Epithelial cell of esophagus (primary cell): Measurements from ENCODE around the gene PLS1.
"Not testable (repeated sequence)": the region's sequence is repeated elsewhere in the genome, so short reads cannot be mapped to it uniquely, and the experiment has no call there.

Source experiments
- DNase-seq: peaks from one replicate; pipeline ENCODE4 v3.0.0; 2010; ENCODE audit warnings: low read depth
- H3K4me3 ChIP-seq: 2 replicates; pipeline ENCODE4 v1.5.1; 2011; ENCODE audit warnings: mild to moderate bottlenecking, low read length, control low read depth
- TF ChIP-seq, protein P1 (sequence below): IDR thresholded peaks from 2 replicates; pipeline ENCODE4 v1.5.1; 2011; ENCODE audit warnings: low read depth, mild to moderate bottlenecking, low read length, control low read depth, inconsistent platforms; ENCODE audit not compliant: insufficient read depth; ENCODE audit errors: missing control alignments

Gene PLS1

DNA sequence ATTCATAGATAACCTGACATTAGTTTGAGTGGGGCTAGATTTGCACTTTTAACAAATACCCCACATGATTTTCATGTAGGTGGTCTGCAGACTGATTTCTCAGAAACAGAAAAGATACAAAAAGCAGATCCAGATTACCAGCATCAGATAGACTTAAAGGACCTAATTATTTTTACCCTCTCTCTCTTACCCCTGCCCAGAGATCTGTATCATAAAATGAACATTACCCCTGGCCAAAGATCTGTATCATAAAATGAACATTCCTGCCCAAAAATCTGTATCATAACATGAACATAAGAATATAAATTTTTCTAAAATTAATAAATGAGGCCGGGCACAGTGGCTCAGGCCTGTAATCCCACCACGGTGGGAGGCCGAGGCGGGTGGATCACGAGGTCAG lies 113.0 kb downstream of the PLS1 start:
- no peak overlapping the region for H3K4me3 ChIP-seq
- TF ChIP-seq, protein P1, sequence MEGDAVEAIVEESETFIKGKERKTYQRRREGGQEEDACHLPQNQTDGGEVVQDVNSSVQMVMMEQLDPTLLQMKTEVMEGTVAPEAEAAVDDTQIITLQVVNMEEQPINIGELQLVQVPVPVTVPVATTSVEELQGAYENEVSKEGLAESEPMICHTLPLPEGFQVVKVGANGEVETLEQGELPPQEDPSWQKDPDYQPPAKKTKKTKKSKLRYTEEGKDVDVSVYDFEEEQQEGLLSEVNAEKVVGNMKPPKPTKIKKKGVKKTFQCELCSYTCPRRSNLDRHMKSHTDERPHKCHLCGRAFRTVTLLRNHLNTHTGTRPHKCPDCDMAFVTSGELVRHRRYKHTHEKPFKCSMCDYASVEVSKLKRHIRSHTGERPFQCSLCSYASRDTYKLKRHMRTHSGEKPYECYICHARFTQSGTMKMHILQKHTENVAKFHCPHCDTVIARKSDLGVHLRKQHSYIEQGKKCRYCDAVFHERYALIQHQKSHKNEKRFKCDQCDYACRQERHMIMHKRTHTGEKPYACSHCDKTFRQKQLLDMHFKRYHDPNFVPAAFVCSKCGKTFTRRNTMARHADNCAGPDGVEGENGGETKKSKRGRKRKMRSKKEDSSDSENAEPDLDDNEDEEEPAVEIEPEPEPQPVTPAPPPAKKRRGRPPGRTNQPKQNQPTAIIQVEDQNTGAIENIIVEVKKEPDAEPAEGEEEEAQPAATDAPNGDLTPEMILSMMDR = no peak
- DNase-seq = no peak

DNA sequence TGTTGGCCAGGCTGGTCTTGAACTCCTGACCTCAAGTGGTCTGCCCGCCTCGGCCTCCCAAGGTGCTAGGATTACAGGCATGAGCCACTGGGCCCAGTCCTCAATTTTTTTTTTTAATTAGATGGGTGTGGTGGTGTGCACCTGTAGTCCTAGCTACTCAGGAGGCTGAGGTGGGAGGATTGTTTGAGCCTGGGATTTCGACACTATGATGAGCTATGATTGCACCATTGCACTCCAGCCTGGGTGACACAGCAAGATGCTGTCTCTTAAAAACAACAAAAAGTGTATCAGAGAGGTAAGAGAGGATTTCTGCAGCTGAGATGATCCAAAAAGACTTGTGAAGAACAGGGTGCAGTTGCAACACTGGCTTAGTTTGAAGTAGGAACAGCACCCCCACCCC lies 118.7 kb downstream of the PLS1 start:
- not testable (repeated sequence) for H3K4me3 ChIP-seq, DNase-seq

DNA sequence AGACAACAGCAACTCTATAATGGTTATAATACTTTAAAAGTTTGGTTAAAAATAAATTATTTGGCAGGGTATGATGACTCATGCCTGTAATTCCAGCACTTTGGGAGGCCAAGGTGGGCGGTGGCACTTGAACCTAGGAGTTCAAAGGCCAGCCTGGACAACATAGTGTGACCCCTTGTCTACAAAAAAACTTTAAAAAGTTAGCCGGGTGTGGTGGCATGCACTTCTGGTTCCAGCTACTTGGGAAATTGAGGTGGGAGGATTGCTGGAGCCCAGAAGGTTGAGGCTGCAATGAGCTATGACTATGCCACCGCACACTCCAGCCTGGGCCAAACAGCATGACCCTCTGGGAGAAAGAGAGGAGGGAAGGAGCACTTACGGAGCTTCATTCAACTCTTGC lies 119.9 kb downstream of the PLS1 start:
- no peak for DNase-seq
- no peak overlapping the region for H3K4me3 ChIP-seq
- TF ChIP-seq, protein P1 = no peak

DNA sequence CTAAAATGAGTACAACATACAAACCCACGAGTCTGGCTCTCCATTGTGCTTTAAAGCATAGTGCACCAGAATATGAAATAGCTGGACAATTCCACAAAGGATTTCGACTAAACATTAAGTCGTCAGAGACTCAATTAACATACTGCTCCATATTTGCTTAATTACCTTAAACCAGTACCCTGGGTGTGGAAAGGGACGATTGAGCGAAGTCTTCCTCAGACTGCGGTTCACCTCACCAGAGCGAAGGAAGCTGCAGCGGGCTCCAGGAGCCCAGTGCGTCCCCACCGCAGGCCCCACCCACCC lies 127.4 kb downstream of the PLS1 start:
- TF ChIP-seq, protein P1 = no peak
- H3K4me3 ChIP-seq = peak overlapping the region; percentile 78
- no peak for DNase-seq

DNA sequence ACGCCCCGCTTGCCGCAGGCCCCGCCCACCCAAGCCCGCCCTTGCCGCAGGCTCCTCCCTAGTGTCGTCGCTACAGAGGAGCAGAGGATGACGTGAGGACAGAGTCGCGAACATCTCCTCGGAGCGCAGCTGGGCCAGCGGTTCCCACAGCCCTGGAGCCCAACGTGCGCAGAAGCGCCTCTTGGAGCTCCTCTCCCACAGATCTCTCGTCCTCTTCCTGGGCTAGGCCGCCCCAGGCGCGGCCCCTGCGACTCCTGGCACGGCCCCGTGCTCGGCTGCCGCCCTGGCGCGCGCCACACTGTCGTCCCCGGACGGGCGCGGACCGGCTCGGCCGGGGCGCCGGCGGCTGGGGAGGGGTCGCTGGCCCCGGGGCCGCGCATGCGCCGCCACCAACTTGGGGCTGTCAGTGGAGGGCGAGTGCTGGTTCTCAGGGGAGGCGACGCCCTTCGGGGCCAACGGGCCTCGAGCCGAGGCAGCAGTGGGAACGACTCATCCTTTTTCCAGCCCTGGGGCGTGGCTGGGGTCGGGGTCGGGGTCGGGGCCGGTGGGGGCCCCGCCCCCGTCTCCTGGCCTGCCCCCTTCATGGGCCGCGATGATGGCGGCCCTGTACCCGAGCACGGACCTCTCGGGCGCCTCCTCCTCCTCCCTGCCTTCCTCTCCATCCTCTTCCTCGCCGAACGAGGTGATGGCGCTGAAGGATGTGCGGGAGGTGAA lies 127.9 kb downstream of the PLS1 start, which contains the start of gene TRPC1:
Gene TRPC1, plus strand, starts transcription at position 67 of the 714 bp plus-strand sequence. Its CDS starts 526 bp downstream, at position 593.
- TF ChIP-seq, protein P1 = no peak
- peak; percentile 84 for DNase-seq
- peak within 1 kb of the TSS; percentile 78 for H3K4me3 ChIP-seq

DNA sequence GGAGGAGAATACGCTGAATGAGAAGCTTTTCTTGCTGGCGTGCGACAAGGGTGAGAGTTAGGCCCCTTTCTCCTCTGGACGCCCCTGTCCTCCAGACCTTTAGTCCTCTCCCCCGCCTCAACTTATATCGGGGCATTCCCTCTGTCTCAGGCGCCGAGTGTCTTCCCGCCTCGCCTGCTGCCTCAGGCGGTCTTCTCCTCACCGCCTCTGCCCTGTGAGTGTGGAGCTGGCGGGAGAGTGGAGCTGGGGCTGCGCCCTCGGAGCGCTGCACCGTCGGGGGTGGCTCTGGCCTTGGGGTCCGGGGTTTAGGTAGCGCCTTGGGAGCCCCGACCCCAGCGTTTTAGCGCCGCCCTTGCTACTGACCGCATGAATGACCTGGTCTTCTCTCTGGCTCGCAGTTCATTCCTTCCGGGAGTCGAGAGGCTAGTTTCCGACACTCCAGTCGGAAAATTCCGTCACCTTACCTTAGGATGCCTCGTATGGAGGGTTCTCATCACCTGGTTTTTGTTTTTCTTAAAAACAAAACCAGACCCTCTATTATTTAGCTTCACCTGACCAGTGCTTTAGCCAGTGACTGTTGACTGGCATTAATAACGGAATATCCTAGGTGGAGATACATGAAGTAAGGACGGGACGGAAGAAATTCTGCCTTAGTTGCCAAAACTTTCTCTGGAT lies 128.6 kb downstream of the PLS1 start:
- peak overlapping the region; percentile 78 for H3K4me3 ChIP-seq
- TF ChIP-seq, protein P1 = no peak
- no peak for DNase-seq

- no peak for DNase-seq
- peak overlapping the region; percentile 78 for H3K4me3 ChIP-seq
- TF ChIP-seq, protein P1 = no peak
Measured at GRCh38 chr3:142725357-142725739, 129.2 kb downstream of the PLS1 start.
